Measurements from ENCODE around the gene ZNF467. TPM values are rescaled to one million over a fixed set of nuclear protein-coding genes. Genes with fewer than 3 reads are reported as not detected.

The ZNF467 gene
- total RNA-seq, 1 donor from 2014 or later, result 64.2 TPM

DNA sequence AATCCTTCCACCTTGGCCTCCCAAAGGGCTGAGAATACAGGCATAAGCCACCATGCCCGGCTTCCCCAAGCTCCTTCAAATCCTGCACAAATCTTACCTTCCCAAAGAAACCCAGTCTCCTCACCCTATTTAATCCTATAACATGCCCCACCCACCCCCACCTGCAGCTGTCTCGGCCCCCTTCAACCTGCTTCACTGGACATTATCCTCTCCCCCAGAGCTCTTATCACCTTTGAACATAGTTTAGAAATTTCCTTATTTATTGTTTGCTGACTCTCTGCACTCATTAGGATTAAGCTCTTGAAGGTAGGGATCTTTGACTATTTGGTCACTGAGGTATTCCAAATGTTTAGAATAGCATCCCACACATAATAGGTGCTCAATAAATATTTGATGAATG lies 3.5 kb downstream of the ZNF467 start:
- Mint-ChIP-seq H3K9me3 (ENCODE audit: unreplicated experiment) (no peaks in the 10 kb centered on the region), H3K4me3 (ENCODE audit: unreplicated experiment) (peak overlapping the region; percentile 76), H3K27ac (ENCODE audit: unreplicated experiment) (peak overlapping the region; percentile 77), H3K27me3 (ENCODE audit: unreplicated experiment) (peaks cover 35% of the 10 kb centered on the region), H3K4me1 (ENCODE audit: unreplicated experiment) (peaks cover 31% of the 10 kb centered on the region), H3K36me3 (ENCODE audit: low read depth, unreplicated experiment) (peaks cover 43% of the 10 kb centered on the region)
- TF ChIP-seq, protein P1, sequence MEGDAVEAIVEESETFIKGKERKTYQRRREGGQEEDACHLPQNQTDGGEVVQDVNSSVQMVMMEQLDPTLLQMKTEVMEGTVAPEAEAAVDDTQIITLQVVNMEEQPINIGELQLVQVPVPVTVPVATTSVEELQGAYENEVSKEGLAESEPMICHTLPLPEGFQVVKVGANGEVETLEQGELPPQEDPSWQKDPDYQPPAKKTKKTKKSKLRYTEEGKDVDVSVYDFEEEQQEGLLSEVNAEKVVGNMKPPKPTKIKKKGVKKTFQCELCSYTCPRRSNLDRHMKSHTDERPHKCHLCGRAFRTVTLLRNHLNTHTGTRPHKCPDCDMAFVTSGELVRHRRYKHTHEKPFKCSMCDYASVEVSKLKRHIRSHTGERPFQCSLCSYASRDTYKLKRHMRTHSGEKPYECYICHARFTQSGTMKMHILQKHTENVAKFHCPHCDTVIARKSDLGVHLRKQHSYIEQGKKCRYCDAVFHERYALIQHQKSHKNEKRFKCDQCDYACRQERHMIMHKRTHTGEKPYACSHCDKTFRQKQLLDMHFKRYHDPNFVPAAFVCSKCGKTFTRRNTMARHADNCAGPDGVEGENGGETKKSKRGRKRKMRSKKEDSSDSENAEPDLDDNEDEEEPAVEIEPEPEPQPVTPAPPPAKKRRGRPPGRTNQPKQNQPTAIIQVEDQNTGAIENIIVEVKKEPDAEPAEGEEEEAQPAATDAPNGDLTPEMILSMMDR (IDR thresholded peaks at IDR 0.05; ENCODE audit: unreplicated experiment), result no peak
- no peak for DNase-seq (ENCODE audit: low spot score)

DNA sequence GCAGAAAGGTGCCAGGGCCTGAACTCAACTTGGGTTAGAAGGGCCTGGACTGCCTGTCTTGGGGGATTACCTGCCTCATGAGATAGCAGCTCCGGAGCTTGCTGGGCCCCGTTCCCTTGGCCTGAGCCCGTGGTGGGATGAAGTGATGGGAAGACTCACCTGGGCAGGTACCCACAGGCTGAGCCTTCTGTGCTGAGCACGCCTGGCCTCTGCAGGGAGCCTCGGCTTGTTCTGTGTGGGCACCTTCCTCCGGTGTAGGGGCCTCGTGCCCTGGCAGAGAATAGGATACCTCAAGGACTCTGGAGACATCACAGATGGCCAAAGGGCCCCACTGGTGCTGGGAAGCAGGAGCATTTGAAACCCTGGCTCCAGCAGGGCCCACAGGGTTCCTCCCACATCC lies 4.5 kb downstream of the ZNF467 start:
- Mint-ChIP-seq H3K27me3 (ENCODE audit: unreplicated experiment) (peaks cover 36% of the 10 kb centered on the region), H3K36me3 (ENCODE audit: low read depth, unreplicated experiment) (peaks cover 48% of the 10 kb centered on the region), H3K4me3 (ENCODE audit: unreplicated experiment) (peak overlapping the region; percentile 87), H3K4me1 (ENCODE audit: unreplicated experiment) (peaks cover 25% of the 10 kb centered on the region), H3K9me3 (ENCODE audit: unreplicated experiment) (no peaks in the 10 kb centered on the region), H3K27ac (ENCODE audit: unreplicated experiment) (no peak overlapping the region)
- TF ChIP-seq, protein P1 (IDR thresholded peaks at IDR 0.05; ENCODE audit: unreplicated experiment), result no peak
- DNase-seq (ENCODE audit: low spot score), result no peak

DNA sequence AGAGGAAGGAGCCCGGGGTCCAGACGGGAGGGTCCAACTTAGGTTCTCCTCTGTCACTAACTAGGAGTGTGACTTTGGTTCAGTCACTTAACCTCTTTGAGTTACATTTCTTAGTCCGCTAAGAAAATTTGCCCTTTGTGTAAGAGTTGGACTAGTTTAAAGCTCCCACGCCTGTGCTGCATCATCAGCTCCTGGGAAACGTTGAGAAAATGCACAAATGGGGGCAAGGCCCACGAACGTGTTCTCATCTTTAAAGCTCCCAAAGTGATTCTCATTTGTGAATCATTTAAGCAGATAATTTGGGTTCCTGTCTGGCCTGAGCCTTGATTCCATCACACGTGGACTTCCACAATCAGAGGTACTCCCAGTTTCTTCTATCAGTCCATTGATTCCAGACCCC lies 6.3 kb downstream of the ZNF467 start:
- Mint-ChIP-seq H3K27me3 (ENCODE audit: unreplicated experiment) (peaks cover 50% of the 10 kb centered on the region), H3K4me3 (ENCODE audit: unreplicated experiment) (peak overlapping the region; percentile 85), H3K36me3 (ENCODE audit: low read depth, unreplicated experiment) (peaks cover 55% of the 10 kb centered on the region), H3K27ac (ENCODE audit: unreplicated experiment) (no peak overlapping the region), H3K4me1 (ENCODE audit: unreplicated experiment) (peaks cover 25% of the 10 kb centered on the region), H3K9me3 (ENCODE audit: unreplicated experiment) (no peaks in the 10 kb centered on the region)
- DNase-seq (ENCODE audit: low spot score), result no peak
- TF ChIP-seq, protein P1 (IDR thresholded peaks at IDR 0.05; ENCODE audit: unreplicated experiment), result no peak

DNA sequence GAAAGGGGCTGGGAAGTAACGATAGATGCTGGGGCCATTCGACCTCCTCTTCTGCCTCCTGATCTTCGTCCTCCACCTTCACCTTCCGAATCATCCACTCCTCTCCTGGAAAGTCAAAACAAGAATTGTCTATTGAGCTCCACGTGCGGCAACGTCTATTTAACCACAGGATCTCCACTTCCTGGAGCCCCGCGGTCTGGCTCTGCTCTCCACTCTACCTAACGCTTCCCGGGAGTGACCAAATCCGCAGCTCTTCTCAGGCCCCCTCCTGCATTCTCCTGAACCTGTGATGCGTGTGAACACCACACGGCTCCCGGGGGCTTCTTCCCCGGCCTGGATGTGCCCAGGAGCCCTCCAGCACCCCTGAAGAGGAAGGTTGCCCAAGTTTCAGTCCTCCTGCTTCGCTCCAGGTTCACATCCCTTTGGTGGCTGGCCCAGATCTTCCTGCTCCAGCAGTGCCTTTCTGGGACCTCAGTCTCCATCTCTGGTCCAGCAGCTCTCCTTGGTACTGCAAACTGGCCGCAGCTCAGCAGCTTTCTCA lies 7.2 kb downstream of the ZNF467 start:
- TF ChIP-seq, protein P1 (IDR thresholded peaks at IDR 0.05; ENCODE audit: unreplicated experiment), result no peak
- H3K27ac Mint-ChIP-seq (ENCODE audit: unreplicated experiment), result peak overlapping the region; percentile 67
- DNase-seq (ENCODE audit: low spot score), result no peak
- peaks cover 53% of the 10 kb centered on the region for H3K27me3 Mint-ChIP-seq (ENCODE audit: unreplicated experiment)
- H3K4me1 Mint-ChIP-seq (ENCODE audit: unreplicated experiment), result peaks cover 23% of the 10 kb centered on the region
- peaks cover 55% of the 10 kb centered on the region for H3K36me3 Mint-ChIP-seq (ENCODE audit: low read depth, unreplicated experiment)
- peak overlapping the region; percentile 85 for H3K4me3 Mint-ChIP-seq (ENCODE audit: unreplicated experiment)
- H3K9me3 Mint-ChIP-seq (ENCODE audit: unreplicated experiment), result no peaks in the 10 kb centered on the region

DNA sequence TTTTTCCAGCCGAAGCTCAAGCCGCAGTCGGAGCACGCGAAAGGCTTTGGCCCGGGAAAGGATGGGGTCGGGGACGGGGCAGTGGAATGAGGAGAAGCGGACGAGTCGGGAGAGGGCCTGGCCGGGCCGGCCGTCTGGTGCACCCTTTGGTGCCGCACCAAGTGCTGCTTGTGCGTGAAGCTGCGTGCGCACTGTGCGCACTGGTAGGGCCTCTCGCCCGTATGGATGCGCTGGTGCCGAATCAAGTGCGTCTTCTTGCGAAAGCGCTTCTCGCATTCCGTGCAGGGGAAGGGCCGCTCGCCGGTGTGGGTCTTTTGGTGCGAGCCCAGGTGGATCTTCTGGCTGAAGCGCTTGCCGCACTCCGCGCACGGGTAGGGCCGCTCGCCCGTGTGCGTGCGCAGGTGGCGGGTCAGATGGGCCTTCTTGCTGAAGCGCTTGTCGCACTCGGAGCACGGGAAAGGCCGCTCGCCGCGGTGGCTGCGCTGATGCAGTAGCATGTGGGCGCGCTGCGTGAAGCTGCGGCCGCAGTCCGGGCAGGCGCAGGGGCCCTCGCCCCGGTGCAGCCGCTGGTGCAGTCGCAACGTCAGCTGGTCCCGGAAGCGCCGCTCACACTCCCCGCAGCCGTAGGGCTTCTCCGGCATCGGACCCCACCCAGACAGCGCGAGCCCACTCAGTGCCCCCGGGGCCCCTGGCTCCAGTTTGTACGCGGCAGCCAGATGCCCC lies 7.8 kb downstream of the ZNF467 start:
- Mint-ChIP-seq H3K4me3 (ENCODE audit: unreplicated experiment) (no peak overlapping the region), H3K4me1 (ENCODE audit: unreplicated experiment) (peaks cover 16% of the 10 kb centered on the region), H3K27ac (ENCODE audit: unreplicated experiment) (peak overlapping the region; percentile 67), H3K9me3 (ENCODE audit: unreplicated experiment) (no peaks in the 10 kb centered on the region), H3K27me3 (ENCODE audit: unreplicated experiment) (peaks cover 49% of the 10 kb centered on the region), H3K36me3 (ENCODE audit: low read depth, unreplicated experiment) (peaks cover 56% of the 10 kb centered on the region)
- TF ChIP-seq, protein P1 (IDR thresholded peaks at IDR 0.05; ENCODE audit: unreplicated experiment), result no peak
- no peak for DNase-seq (ENCODE audit: low spot score)
